Activated B cell treated with CpG ODN at 0.5 μM for 24 hours (primary cell): ENCODE data around the gene PRKRIP1. TPM values are rescaled to one million over a fixed set of nuclear protein-coding genes. Genes with fewer than 3 reads are reported as not detected.
A peak's percentile ranks its signal among the peaks of the same experiment; 100 is the strongest.

Source experiments
- ATAC-seq: fragments of 200-7000 bp; cut with Tn5 transposase; one replicate; pipeline ENCODE4 v1.10.0; 2021; ENCODE audit warnings: low read depth, mild to moderate bottlenecking, moderate library complexity
- CTCF ChIA-PET: fragments of 350-600 bp; sonication (Branson Sonifier 250); formaldehyde crosslinking; loops from one replicate; lab custom pipeline; 2021; ENCODE audit warnings: antibody characterized with exemption; lab: Charles Lee
- POLR2A ChIA-PET: fragments of 350-600 bp; sonication (Branson Sonifier 250); formaldehyde crosslinking; loops from one replicate; lab custom pipeline; 2021; ENCODE audit warnings: antibody characterized with exemption; lab: Charles Lee
- DNase-seq: peaks from one replicate; pipeline ENCODE4 v3.0.0; 2022
- H3K27ac Mint-ChIP-seq: one replicate; pipeline ENCODE4 v1.8.0; 2020; ENCODE audit warnings: mixed read lengths
- H3K27me3 Mint-ChIP-seq: one replicate; pipeline ENCODE4 v1.8.0; 2021; ENCODE audit warnings: mixed read lengths
- H3K36me3 Mint-ChIP-seq: one replicate; pipeline ENCODE4 v1.8.0; 2021; ENCODE audit warnings: low read depth, mixed read lengths
- H3K4me1 Mint-ChIP-seq: one replicate; pipeline ENCODE4 v1.8.0; 2021; ENCODE audit warnings: mixed read lengths
- H3K4me3 Mint-ChIP-seq: one replicate; pipeline ENCODE4 v1.8.0; 2020; ENCODE audit warnings: mild to moderate bottlenecking, mixed read lengths
- H3K9me3 Mint-ChIP-seq: one replicate; pipeline ENCODE4 v1.8.0; 2020; ENCODE audit warnings: mixed read lengths
- CTCF ChIP-seq: fragments of 200-600 bp; IDR thresholded peaks from one replicate; pipeline ENCODE4 v1.8.0; 2022; ENCODE audit warnings: antibody characterized with exemption, mild to moderate bottlenecking
- intact Hi-C: fragments of 100-400 bp; cut with micrococcal nuclease; formaldehyde crosslinking; loops from one replicate; pipeline ENCODE4 v1.15.1; 2024
- total RNA-seq: library from RNA; stranded (reverse); gene quantifications from 2 replicates; pipeline ENCODE4 v1.2.3, GENCODE V29; 2022

PRKRIP1 gene
- total RNA-seq, 1 donor from 2014 or later: 39.7 TPM

- Mint-ChIP-seq H3K36me3 (peaks cover 59% of the 10 kb centered on the region), H3K4me1 (peaks cover 64% of the 10 kb centered on the region), H3K27me3 (no peaks in the 10 kb centered on the region), H3K9me3 (no peaks in the 10 kb centered on the region), H3K27ac (peak overlapping the region; percentile 99), H3K4me3 (peak overlapping the region; percentile 82)
- CTCF ChIA-PET: interaction anchor here (1.1 to 9.9 kb wide), 4 partner anchors 11 to 38 kb away, joined by 3 to 219 read pairs (median 4); no protein-coding TSS in a partner anchor
- intact Hi-C loops: loop anchor here (1.0 kb wide), 2 partner anchors 19 to 30 kb away; partner anchors contain the start of genes ALKBH4 and LRWD1
- POLR2A ChIA-PET: interaction anchor here (1.0 to 16.7 kb wide), 3 partner anchors 11 to 50 kb away, joined by 3 to 886 read pairs (median 8); partner anchors contain the start of genes ORAI2 and PRKRIP1
- ATAC-seq: no peak
- no peak for TF ChIP-seq CTCF
- DNase-seq: no peak
These were observed 49.5 kb downstream of the PRKRIP1 start for GRCh38 chr7:102445674-102446071.

- DNase-seq: no peak
- TF ChIP-seq CTCF: no peak
- H3K4me1 Mint-ChIP-seq: peaks cover 63% of the 10 kb centered on the region
- intact Hi-C loops: no loop called here
- peaks cover 58% of the 10 kb centered on the region for H3K36me3 Mint-ChIP-seq
- no peaks in the 10 kb centered on the region for H3K9me3 Mint-ChIP-seq
- no peak overlapping the region for H3K4me3 Mint-ChIP-seq
- ChIA-PET CTCF (interaction anchor here (1.1 to 9.9 kb wide), 3 partner anchors 12 to 39 kb away, joined by 3 to 219 read pairs (median 4); no protein-coding TSS in a partner anchor), POLR2A (interaction anchor here (0.6 to 16.7 kb wide), 3 partner anchors 27 to 141 kb away, joined by 3 to 886 read pairs (median 8); partner anchors contain the start of genes ORAI2 and PRKRIP1)
- no peaks in the 10 kb centered on the region for H3K27me3 Mint-ChIP-seq
- no peak for ATAC-seq
- H3K27ac Mint-ChIP-seq: peak overlapping the region; percentile 99
These were observed 50.4 kb downstream of the PRKRIP1 start for GRCh38 chr7:102446387-102447156.

GRCh38 chr7:102447311-102447710 lies 51.1 kb downstream of the PRKRIP1 start:
- intact Hi-C loops: no loop called here
- CTCF ChIA-PET: interaction anchor here (1.5 to 9.9 kb wide), 2 partner anchors 32 to 39 kb away, joined by 3 to 219 read pairs; no protein-coding TSS in a partner anchor
- Mint-ChIP-seq H3K4me1 (peaks cover 55% of the 10 kb centered on the region), H3K27me3 (no peaks in the 10 kb centered on the region), H3K4me3 (no peak overlapping the region), H3K27ac (no peak overlapping the region), H3K9me3 (no peaks in the 10 kb centered on the region), H3K36me3 (peaks cover 51% of the 10 kb centered on the region)
- POLR2A ChIA-PET: interaction anchor here (1.5 to 16.7 kb wide), 2 partner anchors 8 to 28 kb away, joined by 5 to 886 read pairs; partner anchors contain the start of gene ORAI2
- TF ChIP-seq CTCF: no peak
- ATAC-seq: no peak
- DNase-seq: no peak

GRCh38 chr7:102449136-102449535 lies 53.0 kb downstream of the PRKRIP1 start:
- DNase-seq: no peak
- POLR2A ChIA-PET: interaction anchor here (16.7 kb wide), 1 partner anchor 30 kb away, joined by 886 read pairs; the partner anchor contains the start of gene ORAI2
- CTCF ChIA-PET: interaction anchor here (1.6 to 9.9 kb wide), 5 partner anchors 23 to 170 kb away, joined by 10 to 219 read pairs (median 14); partner anchors contain the start of gene PRKRIP1
- ATAC-seq: no peak
- TF ChIP-seq CTCF: no peak
- no peak overlapping the region for H3K27ac Mint-ChIP-seq
- H3K36me3 Mint-ChIP-seq: peaks cover 41% of the 10 kb centered on the region
- H3K9me3 Mint-ChIP-seq: no peaks in the 10 kb centered on the region
- intact Hi-C loops: no loop called here
- H3K4me1 Mint-ChIP-seq: peaks cover 40% of the 10 kb centered on the region
- H3K27me3 Mint-ChIP-seq: no peaks in the 10 kb centered on the region
- no peak overlapping the region for H3K4me3 Mint-ChIP-seq
